Prostate gland (tissue), 2 donors: ENCODE measurements around the gene ITGB8.

Experiments used
- CTCF ChIP-seq, 4 experiments: fragments of 200-600 bp in 2 of 4; fragments of 450-650 bp in 2 of 4; sonication (generic) in 2 of 4; IDR thresholded peaks; 1 replicate in 3 of 4; 2 replicates in 1 of 4; pipeline ENCODE4 v1.5.1; 2016 to 2019; ENCODE audit warnings: antibody characterized with exemption in 4 of 4, mild to moderate bottlenecking in 2 of 4, moderate library complexity in 2 of 4
- POLR2A ChIP-seq: fragments of 450-650 bp; IDR thresholded peaks from one replicate; pipeline ENCODE4 v1.6.1; 2016; ENCODE audit warnings: antibody characterized with exemption, mild to moderate bottlenecking
- POLR2AphosphoS5 ChIP-seq: sonication (generic); formaldehyde crosslinking; IDR thresholded peaks from one replicate; pipeline ENCODE4 v1.6.1; 2017; ENCODE audit warnings: antibody characterized with exemption

- no peak for TF ChIP-seq CTCF (IDR thresholded peaks at IDR 0.05)
- no peak for TF ChIP-seq POLR2A
- no peak for TF ChIP-seq POLR2AphosphoS5
Observed at GRCh38 chr7:20393021-20393610, 62.4 kb downstream of the ITGB8 start.
